HepG2 (cell line): ENCODE measurements around the gene MST1R. TPM values are rescaled to one million over a fixed set of nuclear protein-coding genes. Genes with fewer than 3 reads are reported as not detected.
A peak's percentile ranks its signal among the peaks of the same experiment; 100 is the strongest.

Experiments used
- ARID4A ChIP-seq: sonication (generic); formaldehyde crosslinking; IDR thresholded peaks from 2 replicates; pipeline ENCODE4 v1.5.0; 2020; ENCODE audit warnings: mild to moderate bottlenecking, missing genetic modification reagents, borderline replicate concordance
- DBP ChIP-seq: sonication (generic); formaldehyde crosslinking; IDR thresholded peaks from 2 replicates; pipeline ENCODE4 v1.4.0; 2020; ENCODE audit warnings: missing genetic modification reagents; ENCODE audit errors: not compliant biosample characterization
- DPF2 ChIP-seq: sonication (generic); formaldehyde crosslinking; IDR thresholded peaks from 2 replicates; pipeline ENCODE4 v1.4.0; 2020; ENCODE audit warnings: mild to moderate bottlenecking, low read depth, missing genetic modification reagents, borderline replicate concordance
- HNF1B ChIP-seq: sonication (generic); formaldehyde crosslinking; IDR thresholded peaks from 2 replicates; pipeline ENCODE4 v1.5.1; 2020; ENCODE audit warnings: mild to moderate bottlenecking, moderate library complexity, missing genetic modification reagents
- KAT8 ChIP-seq: IDR thresholded peaks from 2 replicates; pipeline ENCODE4 v1.6.1; 2016; ENCODE audit warnings: missing genetic modification reagents, missing compliant biosample characterization
- KLF9 ChIP-seq: IDR thresholded peaks from 2 replicates; pipeline ENCODE4 v1.6.1; 2016; ENCODE audit warnings: low read depth
- PRDM15 ChIP-seq: sonication (generic); formaldehyde crosslinking; IDR thresholded peaks from 2 replicates; pipeline ENCODE4 v1.4.0; 2020; ENCODE audit warnings: missing genetic modification reagents
- REPIN1 ChIP-seq: sonication (generic); formaldehyde crosslinking; IDR thresholded peaks from 2 replicates; pipeline ENCODE4 v1.8.0; 2022; ENCODE audit warnings: missing genetic modification reagents, low read depth, mild to moderate bottlenecking, borderline replicate concordance
- TARDBP ChIP-seq: sonication (generic); formaldehyde crosslinking; IDR thresholded peaks from 2 replicates; pipeline ENCODE4 v1.8.0; 2022; ENCODE audit warnings: mild to moderate bottlenecking, missing genetic modification reagents
- TBX2 ChIP-seq: sonication (generic); formaldehyde crosslinking; IDR thresholded peaks from 2 replicates; pipeline ENCODE4 v1.5.0; 2020; ENCODE audit warnings: missing genetic modification reagents, mild to moderate bottlenecking, borderline replicate concordance
- ZNF251 ChIP-seq: sonication (generic); formaldehyde crosslinking; IDR thresholded peaks from 2 replicates; pipeline ENCODE4 v1.9.0; 2021; ENCODE audit warnings: mild to moderate bottlenecking, missing genetic modification reagents
- ZNF337 ChIP-seq: sonication (generic); formaldehyde crosslinking; IDR thresholded peaks from 2 replicates; pipeline ENCODE4 v1.5.1; 2020; ENCODE audit warnings: missing genetic modification reagents, low read depth, mild to moderate bottlenecking, borderline replicate concordance
- ZNF576 ChIP-seq: sonication (generic); formaldehyde crosslinking; IDR thresholded peaks from 2 replicates; pipeline ENCODE4 v1.4.0; 2020; ENCODE audit warnings: mild to moderate bottlenecking, missing genetic modification reagents
- ZNF607 ChIP-seq: sonication (generic); formaldehyde crosslinking; IDR thresholded peaks from 2 replicates; pipeline ENCODE4 v1.5.1; 2020; ENCODE audit warnings: missing genetic modification reagents, mild to moderate bottlenecking, borderline replicate concordance
- polyA plus RNA-seq, 8 experiments: library from polyadenylated mRNA; depleted of rRNA in 3 of 8; stranded (reverse) in 7 of 8; unstranded in 1 of 8; fragments of >200 nt; fragmentation: Illumina TruSeq in 4 of 8; extraction: Trizol in 4 of 8; gene quantifications; 2 replicates each; pipeline versions ENCODE4 v1.2.1 to v1.2.3, GENCODE V29; 2011 to 2016; ENCODE audit warnings: low read depth in 4 of 8, missing spikeins in 1 of 8, mixed read lengths in 1 of 8; ENCODE audit not compliant: insufficient read depth in 1 of 8
- total RNA-seq, 5 experiments: library from RNA; depleted of rRNA; stranded (reverse); fragments of >200 nt; fragmentation: Illumina TruSeq; extraction: Trizol; gene quantifications; 2 replicates each; pipeline ENCODE4 v1.2.3, GENCODE V29; 2016; ENCODE audit warnings: low read depth in 1 of 5

The MST1R gene
- total and polyA plus RNA-seq, 2 of the 13 experiments (the other 11 are each of a cell fraction or from before 2014, with no cell fraction given): 0.11 to 0.77 TPM

GRCh38 chr3:49856181-49857005 lies 47.3 kb downstream of the MST1R start, which contains the start of gene TRAIP (continued):
- TF ChIP-seq HNF1B (peak; percentile 90), KAT8 (CRISPR knock-in tag) (peak; percentile 93), DPF2 (CRISPR knock-in tag) (no peak), ARID4A (CRISPR knock-in tag) (peak; percentile 99), ZNF576 (CRISPR knock-in tag) (peak; percentile 82; the same call in 1 of the 2 replicates), ZNF607 (CRISPR knock-in tag) (peak; percentile 91), DBP (CRISPR knock-in tag) (peak; percentile 79), KLF9 (CRISPR knock-in tag) (0 out of 2 replicates have a peak, but pooled peaks have one; percentile 70), ZNF337 (CRISPR knock-in tag) (no peak), REPIN1 (CRISPR knock-in tag) (peak; percentile 81), TBX2 (peak; percentile 56; the same call in 1 of the 2 replicates), TARDBP (CRISPR knock-in tag) (peak; percentile 32; the same call in 1 of the 2 replicates), PRDM15 (CRISPR knock-in tag) (0 out of 2 replicates have a peak, but pooled peaks have one; percentile 42), ZNF251 (CRISPR knock-in tag) (no peak)
